IgD-negative memory B cell (primary cell): Measurements from ENCODE around the gene MBD4. TPM values are rescaled to one million over a fixed set of nuclear protein-coding genes. Genes with fewer than 3 reads are reported as not detected.
"Not testable (repeated sequence)": the region's sequence is repeated elsewhere in the genome, so short reads cannot be mapped to it uniquely, and the experiment has no call there.

Experiments used
- H3K27ac Mint-ChIP-seq, 3 donors: one replicate each; pipeline ENCODE4 v1.8.0; 2020 to 2022; ENCODE audit warnings: mild to moderate bottlenecking in 3 of 3, mixed read lengths in 3 of 3, moderate library complexity in 1 of 3
- H3K27me3 Mint-ChIP-seq: one replicate; pipeline ENCODE4 v1.8.0; 2021; ENCODE audit warnings: mixed read lengths
- H3K36me3 Mint-ChIP-seq: one replicate; pipeline ENCODE4 v1.8.0; 2020; ENCODE audit warnings: mild to moderate bottlenecking, mixed read lengths
- H3K4me1 Mint-ChIP-seq, 3 donors: one replicate each; pipeline ENCODE4 v1.8.0; 2020 to 2022; ENCODE audit warnings: mixed read lengths in 3 of 3, mild to moderate bottlenecking in 1 of 3
- H3K4me3 Mint-ChIP-seq, 4 donors: one replicate each; pipeline ENCODE4 v1.8.0; 2020 to 2022; ENCODE audit warnings: mild to moderate bottlenecking in 4 of 4, mixed read lengths in 4 of 4, moderate library complexity in 3 of 4
- H3K9me3 Mint-ChIP-seq, 3 donors: one replicate each; pipeline ENCODE4 v1.8.0; 2020 to 2021; ENCODE audit warnings: mixed read lengths in 3 of 3, mild to moderate bottlenecking in 1 of 3
- polyA plus RNA-seq: library from polyadenylated mRNA; unstranded; fragments of 300-500 nt; fragmentation: Illumina TruSeq; gene quantifications from one replicate; pipeline ENCODE4 v1.2.3, GENCODE V29; 2021

Gene MBD4
- polyA plus RNA-seq, result 123 TPM

- H3K9me3 Mint-ChIP-seq, result no peaks in the 10 kb centered on the region
- H3K4me1 Mint-ChIP-seq, result peaks cover 35 to 47% (median 41%) of the 10 kb centered on the region in 3 donors
- peaks cover 5% of the 10 kb centered on the region for H3K36me3 Mint-ChIP-seq
- peaks cover 1% of the 10 kb centered on the region for H3K27me3 Mint-ChIP-seq
- H3K4me3 Mint-ChIP-seq, result peak within 1 kb of the TSS; percentile 91 to 99 (median 98)
- H3K27ac Mint-ChIP-seq, result peak within 1 kb of the TSS; percentile 88 to 97 (median 90)
Measured at GRCh38 chr3:129439817-129440617, at the start of gene MBD4, which contains the start of gene IFT122. MBD4 (minus strand) TSS chr3:129439948; CDS start chr3:129439833, 115 bp downstream. IFT122 (plus strand) TSS chr3:129440224; CDS start chr3:129440331, 107 bp downstream.

GRCh38 chr3:129489258-129489657, 49.5 kb upstream of the MBD4 start:
- H3K4me3 Mint-ChIP-seq, H3K4me1 Mint-ChIP-seq, H3K27me3 Mint-ChIP-seq: not testable (repeated sequence)

GRCh38 chr3:129487868-129488335, 48.2 kb upstream of the MBD4 start:
- H3K27me3 Mint-ChIP-seq, H3K4me1 Mint-ChIP-seq, H3K9me3 Mint-ChIP-seq, H3K36me3 Mint-ChIP-seq, H3K27ac Mint-ChIP-seq, H3K4me3 Mint-ChIP-seq: not testable (repeated sequence)

More at GRCh38 chr3:129489258-129489657, 49.5 kb upstream of the MBD4 start:
- not testable (repeated sequence) for H3K9me3 Mint-ChIP-seq, H3K36me3 Mint-ChIP-seq
- peak overlapping the region in 1 of 3 donors; percentile 50 for H3K27ac Mint-ChIP-seq

- Mint-ChIP-seq H3K27me3 (no peaks in the 10 kb centered on the region), H3K9me3 (no peaks in the 10 kb centered on the region), H3K27ac (no peak overlapping the region), H3K36me3 (peaks cover 1% of the 10 kb centered on the region), H3K4me3 (no peak overlapping the region), H3K4me1 (peaks cover 0 to 2% (median 0%) of the 10 kb centered on the region in 3 donors)
Measured at GRCh38 chr3:129487183-129487867, 47.6 kb upstream of the MBD4 start.

- Mint-ChIP-seq H3K4me3 (no peak overlapping the region), H3K9me3 (no peaks in the 10 kb centered on the region), H3K4me1 (peaks cover 0 to 2% (median 0%) of the 10 kb centered on the region in 3 donors), H3K27ac (no peak overlapping the region), H3K36me3 (peaks cover 3% of the 10 kb centered on the region), H3K27me3 (no peaks in the 10 kb centered on the region)
Measured at GRCh38 chr3:129486664-129487035, 46.9 kb upstream of the MBD4 start.

GRCh38 chr3:129485721-129486663, 46.2 kb upstream of the MBD4 start:
- Mint-ChIP-seq H3K27ac (no peak overlapping the region), H3K4me3 (no peak overlapping the region), H3K36me3 (peaks cover 2% of the 10 kb centered on the region), H3K4me1 (peaks cover 0 to 2% (median 0%) of the 10 kb centered on the region in 3 donors), H3K9me3 (no peaks in the 10 kb centered on the region), H3K27me3 (no peaks in the 10 kb centered on the region)

GRCh38 chr3:129485146-129485545, 45.4 kb upstream of the MBD4 start:
- H3K9me3 Mint-ChIP-seq, H3K27me3 Mint-ChIP-seq, H3K36me3 Mint-ChIP-seq, H3K4me1 Mint-ChIP-seq, H3K27ac Mint-ChIP-seq, H3K4me3 Mint-ChIP-seq: not testable (repeated sequence)

GRCh38 chr3:129483870-129484269, 44.1 kb upstream of the MBD4 start:
- Mint-ChIP-seq H3K27ac (no peak overlapping the region), H3K4me3 (no peak overlapping the region), H3K27me3 (no peaks in the 10 kb centered on the region), H3K36me3 (peaks cover 5% of the 10 kb centered on the region), H3K4me1 (no peaks in the 10 kb centered on the region), H3K9me3 (no peaks in the 10 kb centered on the region)

GRCh38 chr3:129482721-129483120, 43.0 kb upstream of the MBD4 start:
- Mint-ChIP-seq H3K4me1 (no peaks in the 10 kb centered on the region), H3K9me3 (no peaks in the 10 kb centered on the region), H3K27ac (no peak overlapping the region), H3K27me3 (no peaks in the 10 kb centered on the region), H3K36me3 (peaks cover 10% of the 10 kb centered on the region), H3K4me3 (no peak overlapping the region)

- Mint-ChIP-seq H3K27ac (peak overlapping the region in 1 of 3 donors; percentile 87), H3K27me3 (no peaks in the 10 kb centered on the region), H3K4me3 (no peak overlapping the region), H3K9me3 (no peaks in the 10 kb centered on the region), H3K36me3 (peaks cover 12% of the 10 kb centered on the region), H3K4me1 (no peaks in the 10 kb centered on the region)
Measured at GRCh38 chr3:129481766-129482332, 42.1 kb upstream of the MBD4 start.

GRCh38 chr3:129481225-129481765, 41.5 kb upstream of the MBD4 start:
- not testable (repeated sequence) for H3K4me1 Mint-ChIP-seq, H3K9me3 Mint-ChIP-seq, H3K4me3 Mint-ChIP-seq, H3K27me3 Mint-ChIP-seq, H3K27ac Mint-ChIP-seq
- H3K36me3 Mint-ChIP-seq, result peaks cover 15% of the 10 kb centered on the region

- H3K4me3 Mint-ChIP-seq, result no peak overlapping the region
- H3K9me3 Mint-ChIP-seq, result no peaks in the 10 kb centered on the region
- no peak overlapping the region for H3K27ac Mint-ChIP-seq
Measured at GRCh38 chr3:129476586-129476985, 36.8 kb upstream of the MBD4 start.

GRCh38 chr3:129475863-129476262, 36.1 kb upstream of the MBD4 start:
- peak overlapping the region in 1 of 3 donors; percentile 45 for H3K27ac Mint-ChIP-seq
- no peaks in the 10 kb centered on the region for H3K27me3 Mint-ChIP-seq
- peaks cover 23% of the 10 kb centered on the region for H3K36me3 Mint-ChIP-seq
- H3K4me1 Mint-ChIP-seq, result no peaks in the 10 kb centered on the region
- no peaks in the 10 kb centered on the region for H3K9me3 Mint-ChIP-seq
- H3K4me3 Mint-ChIP-seq, result peak overlapping the region in 1 of 4 donors; percentile 43

More at GRCh38 chr3:129476586-129476985, 36.8 kb upstream of the MBD4 start:
- no peaks in the 10 kb centered on the region for H3K27me3 Mint-ChIP-seq
- no peaks in the 10 kb centered on the region for H3K4me1 Mint-ChIP-seq
- peaks cover 23% of the 10 kb centered on the region for H3K36me3 Mint-ChIP-seq
